Measurements from ENCODE around the gene AP5S1.
"Not testable (repeated sequence)": the region's sequence is repeated elsewhere in the genome, so short reads cannot be mapped to it uniquely, and the experiment has no call there.

The AP5S1 gene

GRCh38 chr20:3794168-3794567 lies 26.2 kb upstream of the AP5S1 start:
- DNase-seq (ENCODE audit: low read depth in 2 of 2), result not testable (repeated sequence)

GRCh38 chr20:3794701-3795420 lies 25.5 kb upstream of the AP5S1 start:
- no peak for DNase-seq (ENCODE audit: low read depth in 2 of 2)

- DNase-seq (ENCODE audit: low read depth in 2 of 2), result peak; percentile 74 to 80
Observed at GRCh38 chr20:3795511-3796468, 24.6 kb upstream of the AP5S1 start, which contains the start of gene CDC25B. Gene CDC25B, plus strand, starts transcription at chr20:3796310. Its CDS starts 222 bp downstream, at chr20:3796532.

- no peak for DNase-seq (ENCODE audit: low read depth in 2 of 2)
Observed at GRCh38 chr20:3796477-3797225, 23.7 kb upstream of the AP5S1 start.

DNA sequence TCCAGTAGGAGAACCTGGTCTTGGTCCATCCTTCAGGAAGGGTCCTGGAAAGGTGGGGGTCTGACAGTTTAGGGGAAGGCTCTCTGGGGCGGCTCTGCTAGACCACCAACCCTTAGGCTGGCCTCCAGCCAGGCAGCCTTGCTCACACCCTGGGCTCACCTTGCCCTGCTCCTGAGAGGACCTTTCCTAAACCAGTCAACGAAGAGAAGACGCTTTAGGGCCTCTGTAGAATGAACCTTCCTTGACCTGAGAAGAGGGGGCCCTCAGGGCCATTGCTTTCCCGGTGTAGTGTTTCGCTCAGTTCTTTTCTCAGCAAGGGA lies 23.2 kb upstream of the AP5S1 start:
- DNase-seq (ENCODE audit: low read depth in 2 of 2), result no peak

- no peak for DNase-seq (ENCODE audit: low read depth in 2 of 2)
Observed at GRCh38 chr20:3797592-3798372, 22.6 kb upstream of the AP5S1 start.

GRCh38 chr20:3798373-3798768 lies 22.0 kb upstream of the AP5S1 start:
- no peak for DNase-seq (ENCODE audit: low read depth in 2 of 2)

GRCh38 chr20:3798908-3799248 lies 21.5 kb upstream of the AP5S1 start:
- DNase-seq (ENCODE audit: low read depth in 2 of 2), result no peak

DNA sequence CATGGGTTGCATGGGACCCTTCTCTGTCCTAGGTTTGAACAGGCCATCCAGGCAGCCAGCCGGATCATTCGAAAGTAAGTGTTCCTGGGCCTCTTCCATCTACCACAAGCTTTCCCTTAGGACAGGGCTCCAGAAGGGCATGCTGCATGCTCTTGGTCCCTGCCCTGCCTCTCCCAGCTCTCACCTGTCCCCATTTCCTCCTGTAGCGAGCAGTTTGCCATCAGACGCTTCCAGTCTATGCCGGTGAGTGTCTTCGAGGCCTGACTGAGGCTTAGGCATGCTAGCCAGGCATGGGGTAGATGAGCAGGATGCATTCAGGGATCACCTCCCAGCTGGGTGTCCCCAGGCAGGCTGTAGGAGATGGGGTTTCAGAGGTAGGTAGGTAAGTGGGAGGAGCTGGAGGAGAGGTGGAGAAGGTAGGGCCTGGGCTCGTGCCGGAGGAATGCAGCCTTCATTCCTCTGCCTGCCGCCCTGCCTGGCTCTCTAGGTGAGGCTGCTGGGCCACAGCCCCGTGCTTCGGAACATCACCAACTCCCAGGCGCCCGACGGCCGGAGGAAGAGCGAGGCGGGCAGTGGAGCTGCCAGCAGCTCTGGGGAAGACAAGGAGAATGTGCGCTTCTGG lies 20.0 kb upstream of the AP5S1 start:
- DNase-seq (ENCODE audit: low read depth in 2 of 2), result no peak

- DNase-seq (ENCODE audit: low read depth in 2 of 2), result no peak
Observed at GRCh38 chr20:3800878-3801260, 19.5 kb upstream of the AP5S1 start.

DNA sequence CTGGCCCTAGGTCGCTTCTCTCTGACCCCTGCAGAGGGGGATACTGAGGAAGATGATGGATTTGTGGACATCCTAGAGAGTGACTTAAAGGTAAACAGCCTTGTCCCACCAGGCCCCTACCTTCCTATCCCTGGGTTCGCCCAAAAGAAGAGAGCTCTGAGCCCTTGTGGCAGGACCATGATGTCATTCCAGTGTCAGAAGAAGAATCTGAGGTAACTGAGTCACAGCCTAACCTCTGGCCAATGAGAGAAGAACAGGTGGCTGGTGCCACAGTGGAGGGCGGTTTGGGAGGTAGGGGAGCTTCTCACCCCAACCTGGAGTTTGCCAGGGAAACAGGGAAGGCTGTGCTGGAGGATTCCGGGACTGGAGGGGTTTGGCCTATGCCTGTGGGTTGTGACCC lies 19.0 kb upstream of the AP5S1 start:
- DNase-seq (ENCODE audit: low read depth in 2 of 2), result no peak

- DNase-seq (ENCODE audit: low read depth in 2 of 2), result no peak
Observed at GRCh38 chr20:3801846-3802245, 18.5 kb upstream of the AP5S1 start.

- DNase-seq (ENCODE audit: low read depth in 2 of 2), result no peak
Observed at GRCh38 chr20:3802524-3803239, 17.7 kb upstream of the AP5S1 start.

GRCh38 chr20:3803289-3803688 lies 17.1 kb upstream of the AP5S1 start:
- DNase-seq (ENCODE audit: low read depth in 2 of 2), result no peak

DNA sequence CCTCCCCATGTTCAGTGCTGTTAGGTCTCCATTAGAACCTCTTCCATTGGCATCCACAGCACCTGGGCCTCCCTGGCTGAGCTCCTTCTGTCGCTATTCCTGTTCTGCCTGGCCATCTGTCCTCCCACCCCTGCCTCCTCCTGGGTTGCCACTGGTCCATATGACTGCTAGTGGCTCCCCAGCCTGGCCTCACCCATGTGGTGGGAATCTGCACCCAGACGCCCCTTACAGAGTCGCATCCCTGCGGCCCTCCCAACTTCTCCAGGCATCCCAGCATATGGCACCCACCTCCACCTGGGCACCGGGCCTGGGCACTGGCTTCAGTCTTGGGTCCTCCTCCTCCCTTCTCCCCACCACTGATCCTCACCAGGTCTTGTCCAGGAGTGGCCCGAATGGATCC lies 16.5 kb upstream of the AP5S1 start:
- no peak for DNase-seq (ENCODE audit: low read depth in 2 of 2)

DNA sequence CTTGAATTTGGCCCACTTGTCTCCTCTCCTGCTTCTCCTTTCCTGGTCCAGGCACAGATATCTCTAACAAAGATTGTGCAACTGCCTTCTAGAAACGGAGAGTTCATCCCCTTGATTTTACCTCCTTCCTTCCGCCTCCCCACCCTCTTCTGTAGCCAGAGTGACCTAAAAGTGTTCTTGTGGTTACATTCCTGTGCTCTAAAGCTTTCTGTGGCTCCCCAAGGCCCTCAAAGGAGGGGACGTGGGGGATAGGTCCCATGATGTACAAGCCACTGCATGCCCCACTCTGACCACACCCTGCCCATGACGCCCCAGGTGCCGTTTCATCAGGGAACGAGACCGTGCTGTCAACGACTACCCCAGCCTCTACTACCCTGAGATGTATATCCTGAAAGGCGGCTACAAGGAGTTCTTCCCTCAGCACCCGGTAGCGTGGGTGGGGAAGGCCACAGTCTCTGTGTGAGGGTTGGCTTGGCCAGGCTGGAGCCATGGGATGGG lies 16.0 kb upstream of the AP5S1 start:
- no peak for DNase-seq (ENCODE audit: low read depth in 2 of 2)

GRCh38 chr20:3804781-3805180 lies 15.6 kb upstream of the AP5S1 start:
- DNase-seq (ENCODE audit: low read depth in 2 of 2), result no peak

DNA sequence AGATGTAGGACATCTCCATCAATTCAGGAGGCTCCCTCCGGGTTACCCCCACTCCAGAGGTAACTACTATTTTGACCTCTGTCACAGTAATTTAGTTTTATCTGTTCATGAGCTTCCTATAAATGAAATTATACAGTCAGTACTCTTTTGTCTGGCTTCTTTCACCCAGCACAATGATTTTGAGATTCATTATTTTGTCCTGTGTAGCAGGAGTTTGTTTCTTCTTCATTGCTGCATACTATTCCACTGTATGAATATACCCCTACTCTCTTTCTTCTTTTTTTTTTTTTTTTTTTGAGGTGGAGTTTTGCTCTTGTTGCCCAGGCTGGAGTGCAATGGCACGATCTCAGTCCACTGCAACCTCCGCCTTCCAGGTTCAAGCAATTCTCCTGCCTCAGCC lies 11.8 kb upstream of the AP5S1 start:
- DNase-seq (ENCODE audit: low read depth in 2 of 2), result no peak

DNA sequence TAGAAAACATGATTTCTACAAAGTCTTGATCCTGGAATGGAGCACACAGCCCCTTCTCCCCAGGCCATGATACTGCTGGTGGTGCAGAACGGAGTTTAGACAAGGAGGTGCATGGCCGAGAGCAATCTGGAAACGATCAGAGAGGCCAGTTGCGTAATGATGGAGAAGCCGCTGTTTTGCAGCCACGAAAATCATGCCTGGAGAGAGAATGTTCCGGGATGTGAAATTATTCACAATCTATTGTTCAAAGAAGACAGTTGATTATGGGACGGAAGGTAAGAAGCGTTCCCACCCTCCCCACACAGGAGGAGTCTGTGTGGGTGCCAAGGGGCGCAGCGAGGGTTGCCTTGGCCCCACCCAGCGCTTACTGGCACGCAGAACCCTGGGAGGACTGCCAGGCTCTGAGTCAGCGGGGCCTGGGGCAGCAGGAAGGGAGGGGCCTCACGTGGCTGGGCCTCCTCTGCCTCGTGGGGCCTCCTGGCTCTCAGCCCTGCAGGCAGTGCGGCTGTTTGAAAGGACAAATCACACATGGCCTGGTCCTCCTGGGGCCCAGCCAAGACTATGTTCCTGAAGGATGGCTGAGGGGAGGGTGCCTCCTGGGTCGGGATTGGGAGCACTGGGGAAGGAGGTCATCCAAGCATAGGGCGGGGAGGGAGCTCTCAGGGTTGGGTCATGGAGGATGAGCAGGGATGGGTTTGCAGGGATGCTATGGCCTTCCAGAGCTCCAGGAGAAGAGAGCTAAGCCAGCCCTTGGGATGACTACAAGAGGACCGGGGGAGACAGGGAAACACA lies 8.7 kb upstream of the AP5S1 start:
- peak; percentile 82 to 87 for DNase-seq (ENCODE audit: low read depth in 2 of 2)

DNA sequence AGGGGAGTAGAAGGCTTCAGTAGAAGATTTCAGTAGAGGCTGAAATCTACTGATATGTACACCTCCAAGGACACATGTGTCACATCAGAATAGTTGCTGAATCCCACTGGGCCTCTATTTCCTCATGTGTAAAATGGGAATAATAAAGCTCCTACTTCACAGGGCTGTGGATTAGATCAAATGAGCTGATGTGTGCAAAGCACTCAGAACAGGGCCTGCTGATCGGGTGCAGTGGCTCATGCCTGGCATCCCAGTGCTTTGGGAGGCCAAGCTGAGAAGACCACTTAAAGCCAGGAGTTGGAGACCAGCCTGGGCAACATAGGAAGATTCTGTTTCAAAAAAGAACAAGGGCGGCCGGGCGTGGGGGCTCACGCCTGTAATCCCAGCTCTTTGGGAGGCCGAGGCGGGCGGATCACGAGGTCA lies 8.1 kb upstream of the AP5S1 start:
- no peak for DNase-seq (ENCODE audit: low read depth in 2 of 2)

Data from activated CD8-positive, alpha-beta memory T cell treated with anti-CD3 and anti-CD28 coated beads for 4 hours (primary cell).